ENCODE results near the gene DYRK4. TPM values are rescaled to one million over a fixed set of nuclear protein-coding genes. Genes with fewer than 3 reads are reported as not detected.

DYRK4 gene
- total and polyA plus RNA-seq, 2 of the 13 experiments (the other 11 are each of a cell fraction or from before 2014, with no cell fraction given): 29.4 to 40.2 TPM

- TF ChIP-seq PLRG1 (conservative IDR thresholded peaks at IDR 0.05) (no peak), SNAPC5 (CRISPR knock-in tag; IDR thresholded peaks at IDR 0.05; ENCODE audit: borderline replicate concordance) (no peak), KLF6 (CRISPR knock-in tag; IDR thresholded peaks at IDR 0.05) (no peak), MXD3 (CRISPR knock-in tag; IDR thresholded peaks at IDR 0.05) (no peak; the same call in 1 of the 2 replicates), ZNF414 (CRISPR knock-in tag; IDR thresholded peaks at IDR 0.05) (no peak), ZNF891 (CRISPR knock-in tag; IDR thresholded peaks at IDR 0.05) (no peak), ZFAT (CRISPR knock-in tag; conservative IDR thresholded peaks at IDR 0.05) (peak; percentile 100), ZNF383 (CRISPR knock-in tag; IDR thresholded peaks at IDR 0.05; ENCODE audit: borderline replicate concordance) (no peak), ERF (CRISPR knock-in tag; IDR thresholded peaks at IDR 0.05) (peak; percentile 35; the same call in 1 of the 2 replicates), HMG20B (CRISPR knock-in tag; conservative IDR thresholded peaks at IDR 0.05) (no peak), ZNF281 (CRISPR knock-in tag; IDR thresholded peaks at IDR 0.05; ENCODE audit: borderline replicate concordance) (no peak), PPARG (CRISPR knock-in tag; conservative IDR thresholded peaks at IDR 0.05) (0 out of 2 replicates have a peak, but pooled peaks have one; percentile 9), NFATC3 (CRISPR knock-in tag; IDR thresholded peaks at IDR 0.05) (no peak), CSRNP2 (CRISPR knock-in tag; conservative IDR thresholded peaks at IDR 0.05; ENCODE audit: low read depth) (no peak), NCOA2 (CRISPR knock-in tag; IDR thresholded peaks at IDR 0.05) (no peak; the same call in 1 of the 2 replicates), SCMH1 (CRISPR knock-in tag; IDR thresholded peaks at IDR 0.05; ENCODE audit: borderline replicate concordance) (no peak), CBX2 (IDR thresholded peaks at IDR 0.05; ENCODE audit: low read depth, low read length) (no peak; the same call in 1 of the 2 replicates), CBX2 (CRISPR knock-in tag; IDR thresholded peaks at IDR 0.05; ENCODE audit: low read depth) (no peak), SKIL (CRISPR knock-in tag; IDR thresholded peaks at IDR 0.05; ENCODE audit: borderline replicate concordance) (no peak), FIP1L1 (IDR thresholded peaks at IDR 0.05; ENCODE audit: borderline replicate concordance, insufficient read depth, low read depth, low read length) (no peak), GATA4 (IDR thresholded peaks at IDR 0.05; ENCODE audit: borderline replicate concordance, low read depth) (no peak), MBD4 (IDR thresholded peaks at IDR 0.05; ENCODE audit: borderline replicate concordance, low read length) (no peak)
Observed at GRCh38 chr12:4538207-4539160, 23.5 kb upstream of the DYRK4 start, which contains the start of gene RAD51AP1 (continued).
